ENCODE data around the gene LIN7B. TPM values are rescaled to one million over a fixed set of nuclear protein-coding genes. Genes with fewer than 3 reads are reported as not detected.

LIN7B gene
- total and polyA plus RNA-seq, 9 of the 15 experiments (the other 6 are each of a cell fraction or from before 2014, with no cell fraction given): 0.89 to 15.7 (median 4.0) TPM

- peak; percentile 89 for TF ChIP-seq ZNF407 (IDR thresholded peaks at IDR 0.05; ENCODE audit: low read depth)
- no peak for TF ChIP-seq ZBTB26 (CRISPR knock-in tag; IDR thresholded peaks at IDR 0.05)
- TF ChIP-seq MGA (IDR thresholded peaks at IDR 0.05): peak; percentile 33; the same call in 1 of the 2 replicates
Measured at GRCh38 chr19:49155005-49155819, 41.0 kb downstream of the LIN7B start, which contains the start of gene HRC (continued).
